GM19099 (cell line): ENCODE results near the gene EXOG.
A peak's percentile ranks its signal among the peaks of the same experiment; 100 is the strongest.

ENCODE experiments used
- POLR2A ChIP-seq: IDR thresholded peaks from 3 replicates; pipeline ENCODE4 v1.6.1; 2011; ENCODE audit warnings: low read depth; ENCODE audit not compliant: insufficient read length; ENCODE audit errors: extremely low read depth

EXOG gene

GRCh38 chr3:38496131-38496910 is at the start of gene EXOG:
TSS of gene EXOG (plus strand) at chr3:38496340. CDS start at chr3:38496368, 28 bp downstream.
- peak; percentile 82 for TF ChIP-seq POLR2A

- TF ChIP-seq POLR2A: no peak
Observed at GRCh38 chr3:38446812-38447211, 49.3 kb upstream of the EXOG start.

- TF ChIP-seq POLR2A: no peak
Observed at GRCh38 chr3:38450853-38451252, 45.3 kb upstream of the EXOG start.

GRCh38 chr3:38453075-38453912 is 42.8 kb upstream of the EXOG start, which contains the start of gene ACVR2B:
TSS of gene ACVR2B (plus strand) at chr3:38453890. CDS start at chr3:38454323, 433 bp downstream.
- TF ChIP-seq POLR2A: no peak

- TF ChIP-seq POLR2A: no peak
Observed at GRCh38 chr3:38453913-38454177, 42.3 kb upstream of the EXOG start.

GRCh38 chr3:38454178-38454883 is 41.8 kb upstream of the EXOG start:
- no peak for TF ChIP-seq POLR2A

- TF ChIP-seq POLR2A: no peak
Observed at GRCh38 chr3:38454884-38455638, 41.1 kb upstream of the EXOG start.

GRCh38 chr3:38455639-38456430 is 40.3 kb upstream of the EXOG start:
- no peak for TF ChIP-seq POLR2A

- no peak for TF ChIP-seq POLR2A
Observed at GRCh38 chr3:38457111-38458003, 38.8 kb upstream of the EXOG start.

- TF ChIP-seq POLR2A: no peak
Observed at GRCh38 chr3:38458796-38459498, 37.2 kb upstream of the EXOG start.

GRCh38 chr3:38459499-38460048 is 36.6 kb upstream of the EXOG start:
- no peak for TF ChIP-seq POLR2A
